ENCODE results near the gene IL36B. TPM values are rescaled to one million over a fixed set of nuclear protein-coding genes. Genes with fewer than 3 reads are reported as not detected.

The IL36B gene
- total and polyA plus RNA-seq, 10 donors: not detected

DNA sequence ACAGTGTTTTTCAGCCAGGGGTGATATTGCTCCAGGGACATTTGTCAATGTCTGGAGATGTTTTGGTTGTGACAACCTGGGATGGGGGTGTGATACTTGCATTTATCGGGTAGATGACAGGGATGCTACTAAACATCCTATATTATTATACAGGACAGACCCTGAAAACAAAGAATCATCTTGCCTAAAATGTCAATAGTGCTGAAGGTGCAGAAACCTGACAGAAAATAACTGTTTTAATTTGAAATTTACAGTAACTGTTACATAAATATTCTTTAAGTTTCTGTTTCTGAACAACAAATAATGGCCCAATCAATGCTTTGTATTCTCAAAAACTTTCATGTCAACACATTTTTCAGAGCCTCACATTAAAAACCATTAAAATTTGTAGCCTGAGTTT, 45.4 kb downstream of the IL36B start:
- intact Hi-C loops (cut with DNase I; ENCODE audit: low total_unique reads): no loop called here
- no peak for DNase-seq
- Histone ChIP-seq H3K4me1 (no peaks in the 10 kb centered on the region), H3K9me3 (peaks cover 0 to 3% (median 0%) of the 10 kb centered on the region in 8 donors), H3K4me3 (no peak overlapping the region), H3K27ac (no peak overlapping the region), H3K27me3 (replicated peaks in 1 of 7) (no peaks in the 10 kb centered on the region), H3K36me3 (no peaks in the 10 kb centered on the region)
- WGBS, 5 donors: 83 to 93% (median 90%) methylated on average over 1 of the region's 1 CpG
- TF ChIP-seq POLR2AphosphoS5 (IDR thresholded peaks at IDR 0.05) (no peak), POLR2A (IDR thresholded peaks at IDR 0.05) (no peak)
- TF ChIP-seq, protein P1, sequence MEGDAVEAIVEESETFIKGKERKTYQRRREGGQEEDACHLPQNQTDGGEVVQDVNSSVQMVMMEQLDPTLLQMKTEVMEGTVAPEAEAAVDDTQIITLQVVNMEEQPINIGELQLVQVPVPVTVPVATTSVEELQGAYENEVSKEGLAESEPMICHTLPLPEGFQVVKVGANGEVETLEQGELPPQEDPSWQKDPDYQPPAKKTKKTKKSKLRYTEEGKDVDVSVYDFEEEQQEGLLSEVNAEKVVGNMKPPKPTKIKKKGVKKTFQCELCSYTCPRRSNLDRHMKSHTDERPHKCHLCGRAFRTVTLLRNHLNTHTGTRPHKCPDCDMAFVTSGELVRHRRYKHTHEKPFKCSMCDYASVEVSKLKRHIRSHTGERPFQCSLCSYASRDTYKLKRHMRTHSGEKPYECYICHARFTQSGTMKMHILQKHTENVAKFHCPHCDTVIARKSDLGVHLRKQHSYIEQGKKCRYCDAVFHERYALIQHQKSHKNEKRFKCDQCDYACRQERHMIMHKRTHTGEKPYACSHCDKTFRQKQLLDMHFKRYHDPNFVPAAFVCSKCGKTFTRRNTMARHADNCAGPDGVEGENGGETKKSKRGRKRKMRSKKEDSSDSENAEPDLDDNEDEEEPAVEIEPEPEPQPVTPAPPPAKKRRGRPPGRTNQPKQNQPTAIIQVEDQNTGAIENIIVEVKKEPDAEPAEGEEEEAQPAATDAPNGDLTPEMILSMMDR (IDR thresholded peaks at IDR 0.05 in 8 of 11, conservative IDR thresholded peaks at IDR 0.05 in 3 of 11): no peak

DNA sequence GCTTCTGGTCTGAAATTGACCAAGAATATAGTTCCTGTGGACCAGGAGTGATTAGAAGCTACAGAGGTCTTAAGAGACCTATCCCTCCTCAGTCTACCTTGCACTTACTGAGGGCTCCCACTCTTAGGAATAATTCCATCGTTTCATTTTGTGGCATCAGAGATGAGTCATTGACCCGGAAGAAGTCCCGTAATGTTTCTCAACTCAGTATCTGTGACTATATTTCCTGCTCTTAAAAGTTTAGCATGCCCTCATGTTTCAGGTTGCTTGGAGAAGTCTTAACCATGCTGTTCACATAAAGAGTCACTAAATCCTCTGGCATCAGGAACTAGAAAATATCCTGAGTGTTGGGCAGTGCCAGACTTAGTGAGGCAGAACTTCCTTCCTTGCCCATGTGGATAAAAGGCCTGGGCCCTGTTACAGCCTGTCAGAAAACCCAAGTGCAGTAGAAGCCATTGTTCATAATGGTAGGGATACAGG, 47.6 kb downstream of the IL36B start, which contains the start of gene IL36A:
TSS of gene IL36A (plus strand) at position 430 of the 480 bp plus-strand sequence. CDS start 413 bp downstream, outside the sequence.
- no peak for TF ChIP-seq POLR2A (IDR thresholded peaks at IDR 0.05)
- TF ChIP-seq, protein P1 (IDR thresholded peaks at IDR 0.05 in 8 of 11, conservative IDR thresholded peaks at IDR 0.05 in 3 of 11): no peak
- TF ChIP-seq POLR2AphosphoS5 (IDR thresholded peaks at IDR 0.05): no peak
- H3K4me1 ChIP-seq: no peaks in the 10 kb centered on the region
- intact Hi-C loops (cut with DNase I; ENCODE audit: low total_unique reads): no loop called here
- H3K9me3 ChIP-seq: peaks cover 0 to 24% (median 17%) of the 10 kb centered on the region in 8 donors
- DNase-seq: no peak
- no peak within 1 kb of the TSS for H3K4me3 ChIP-seq
- 78 to 87% (median 81%) methylated on average over 3 of the region's 3 CpGs for WGBS, 5 donors
- H3K27ac ChIP-seq: no peak within 1 kb of the TSS
- H3K27me3 ChIP-seq (replicated peaks in 1 of 7): no peaks in the 10 kb centered on the region
- no peaks in the 10 kb centered on the region for H3K36me3 ChIP-seq

DNA sequence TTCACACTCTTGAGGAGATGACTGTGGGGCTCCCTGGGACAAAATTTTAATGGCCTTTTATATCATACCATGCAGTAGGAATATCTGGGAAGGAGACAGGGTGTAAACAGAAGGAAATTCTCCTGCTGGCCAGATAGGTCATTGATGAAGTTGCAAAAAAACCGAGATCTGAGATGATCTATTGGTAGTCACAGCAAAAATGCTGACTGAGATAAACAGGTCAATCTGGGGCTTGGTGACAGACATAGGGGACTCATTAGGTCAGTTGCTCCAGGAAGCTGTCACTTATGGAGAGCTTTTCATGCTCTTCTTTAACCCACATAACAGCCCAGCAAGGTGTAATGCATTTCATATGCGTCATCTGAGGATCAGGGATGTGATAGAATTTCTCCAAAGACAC, 50.0 kb downstream of the IL36B start:
- no peaks in the 10 kb centered on the region for H3K4me1 ChIP-seq
- TF ChIP-seq POLR2A (IDR thresholded peaks at IDR 0.05) (no peak), POLR2AphosphoS5 (IDR thresholded peaks at IDR 0.05) (no peak)
- TF ChIP-seq, protein P1 (IDR thresholded peaks at IDR 0.05 in 8 of 11, conservative IDR thresholded peaks at IDR 0.05 in 3 of 11): no peak
- peaks cover 0 to 39% (median 25%) of the 10 kb centered on the region in 8 donors for H3K9me3 ChIP-seq
- no peak overlapping the region for H3K27ac ChIP-seq
- H3K36me3 ChIP-seq: no peaks in the 10 kb centered on the region
- H3K4me3 ChIP-seq: no peak overlapping the region
- 68 to 85% (median 73%) methylated on average over 2 of the region's 2 CpGs for WGBS, 5 donors
- DNase-seq: no peak
- intact Hi-C loops (cut with DNase I; ENCODE audit: low total_unique reads): no loop called here
- H3K27me3 ChIP-seq (replicated peaks in 1 of 7): no peaks in the 10 kb centered on the region

DNA sequence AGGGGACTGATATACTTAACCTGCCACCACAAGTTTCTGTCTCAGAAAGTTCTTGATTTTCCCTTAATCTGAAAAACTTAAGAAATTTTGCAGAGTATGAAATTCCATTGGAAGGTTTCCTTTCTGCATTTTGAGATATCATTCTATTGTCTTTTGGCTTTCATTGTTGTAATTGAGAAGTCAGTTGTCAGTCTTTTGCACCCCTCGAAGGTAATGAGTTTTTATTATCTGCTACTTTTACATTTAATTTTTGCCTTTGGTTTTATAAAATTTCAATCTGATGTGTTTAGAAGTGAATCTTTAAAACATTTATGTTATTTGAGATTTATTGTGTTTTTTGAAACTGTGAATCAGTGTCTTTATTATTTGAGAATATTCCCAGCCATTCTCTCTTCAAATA, 52.2 kb downstream of the IL36B start:
- Histone ChIP-seq H3K27me3 (replicated peaks in 1 of 7) (no peaks in the 10 kb centered on the region), H3K4me1 (peaks cover 0 to 8% (median 0%) of the 10 kb centered on the region in 6 donors), H3K4me3 (no peak overlapping the region), H3K9me3 (peaks cover 0 to 39% (median 25%) of the 10 kb centered on the region in 8 donors), H3K36me3 (no peaks in the 10 kb centered on the region), H3K27ac (no peak overlapping the region)
- 77 to 88% (median 81%) methylated on average over 1 of the region's 1 CpG for WGBS, 5 donors
- no peak for DNase-seq
- TF ChIP-seq, protein P1 (IDR thresholded peaks at IDR 0.05 in 8 of 11, conservative IDR thresholded peaks at IDR 0.05 in 3 of 11): no peak
- TF ChIP-seq POLR2A (IDR thresholded peaks at IDR 0.05): no peak
- no peak for TF ChIP-seq POLR2AphosphoS5 (IDR thresholded peaks at IDR 0.05)
- intact Hi-C loops (cut with DNase I; ENCODE audit: low total_unique reads): no loop called here

Measured in spleen (tissue), 11 donors.